Effector memory CD4-positive, alpha-beta T cell (primary cell): ENCODE measurements around the gene RGS12.

Experiments used
- DNase-seq, 3 donors: peaks; one replicate each; pipeline ENCODE4 v3.0.0-alpha.2; 2020
- H3K27ac ChIP-seq: 2 replicates; pipeline ENCODE4 v1.7.0; 2013; ENCODE audit warnings: mild to moderate bottlenecking, low read length, moderate library complexity; ENCODE audit not compliant: insufficient read depth, poor library complexity, severe bottlenecking
- H3K27me3 ChIP-seq: replicated peaks from 2 replicates; pipeline ENCODE4 v1.7.0; 2013; ENCODE audit warnings: mild to moderate bottlenecking, low read length; ENCODE audit not compliant: insufficient read depth, control insufficient read depth, poor library complexity, severe bottlenecking
- H3K36me3 ChIP-seq: 2 replicates; pipeline ENCODE4 v1.7.0; 2013; ENCODE audit warnings: mild to moderate bottlenecking, low read length, moderate library complexity; ENCODE audit not compliant: control insufficient read depth, insufficient read depth
- H3K4me1 ChIP-seq: 2 replicates; pipeline ENCODE4 v1.7.0; 2013; ENCODE audit warnings: low read length, mild to moderate bottlenecking; ENCODE audit not compliant: control insufficient read depth, insufficient read depth, poor library complexity, severe bottlenecking
- H3K4me3 ChIP-seq: 2 replicates; pipeline ENCODE4 v1.7.0; 2013; ENCODE audit warnings: low read length, low read depth, mild to moderate bottlenecking; ENCODE audit not compliant: insufficient read depth, poor library complexity, severe bottlenecking
- H3K9me3 ChIP-seq: 2 replicates; pipeline ENCODE4 v1.7.0; 2013; ENCODE audit warnings: mild to moderate bottlenecking, low read length, moderate library complexity; ENCODE audit not compliant: control insufficient read depth

Gene RGS12

GRCh38 chr4:3263876-3264193 is 29.0 kb upstream of the RGS12 start:
- Histone ChIP-seq H3K4me3 (no peak overlapping the region), H3K9me3 (no peaks in the 10 kb centered on the region), H3K4me1 (no peaks in the 10 kb centered on the region)

GRCh38 chr4:3266076-3266475 is 26.7 kb upstream of the RGS12 start:
- H3K4me1 ChIP-seq: no peaks in the 10 kb centered on the region
- H3K4me3 ChIP-seq: no peak overlapping the region
- no peaks in the 10 kb centered on the region for H3K27me3 ChIP-seq
- H3K9me3 ChIP-seq: no peaks in the 10 kb centered on the region
- H3K27ac ChIP-seq: no peak overlapping the region
- no peak for DNase-seq
- H3K36me3 ChIP-seq: no peaks in the 10 kb centered on the region

More at GRCh38 chr4:3263876-3264193, 29.0 kb upstream of the RGS12 start:
- DNase-seq: no peak
- Histone ChIP-seq H3K27me3 (no peaks in the 10 kb centered on the region), H3K27ac (no peak overlapping the region), H3K36me3 (no peaks in the 10 kb centered on the region)

- Histone ChIP-seq H3K4me1 (no peaks in the 10 kb centered on the region), H3K27ac (no peak overlapping the region), H3K4me3 (no peak overlapping the region), H3K9me3 (no peaks in the 10 kb centered on the region), H3K36me3 (no peaks in the 10 kb centered on the region), H3K27me3 (no peaks in the 10 kb centered on the region)
- DNase-seq: no peak
Measured at GRCh38 chr4:3267576-3268394, 25.0 kb upstream of the RGS12 start.

- DNase-seq: no peak
- Histone ChIP-seq H3K4me3 (no peak overlapping the region), H3K4me1 (no peaks in the 10 kb centered on the region), H3K9me3 (no peaks in the 10 kb centered on the region), H3K36me3 (no peaks in the 10 kb centered on the region), H3K27ac (no peak overlapping the region), H3K27me3 (no peaks in the 10 kb centered on the region)
Measured at GRCh38 chr4:3268395-3269104, 24.3 kb upstream of the RGS12 start.

GRCh38 chr4:3269105-3269927 is 23.5 kb upstream of the RGS12 start:
- no peaks in the 10 kb centered on the region for H3K36me3 ChIP-seq
- no peaks in the 10 kb centered on the region for H3K4me1 ChIP-seq
- no peaks in the 10 kb centered on the region for H3K27me3 ChIP-seq
- no peak for DNase-seq
- no peak overlapping the region for H3K27ac ChIP-seq
- no peak overlapping the region for H3K4me3 ChIP-seq
- H3K9me3 ChIP-seq: no peaks in the 10 kb centered on the region

- Histone ChIP-seq H3K4me3 (no peak overlapping the region), H3K9me3 (no peaks in the 10 kb centered on the region), H3K36me3 (no peaks in the 10 kb centered on the region), H3K4me1 (no peaks in the 10 kb centered on the region), H3K27me3 (no peaks in the 10 kb centered on the region), H3K27ac (no peak overlapping the region)
- no peak for DNase-seq
Measured at GRCh38 chr4:3269991-3270611, 22.7 kb upstream of the RGS12 start.

- DNase-seq: no peak
- H3K27ac ChIP-seq: no peak overlapping the region
- no peaks in the 10 kb centered on the region for H3K4me1 ChIP-seq
- H3K9me3 ChIP-seq: no peaks in the 10 kb centered on the region
- no peaks in the 10 kb centered on the region for H3K27me3 ChIP-seq
- H3K4me3 ChIP-seq: no peak overlapping the region
- H3K36me3 ChIP-seq: no peaks in the 10 kb centered on the region
Measured at GRCh38 chr4:3271131-3271530, 21.7 kb upstream of the RGS12 start.

GRCh38 chr4:3276986-3277385 is 15.8 kb upstream of the RGS12 start:
- Histone ChIP-seq H3K4me3 (no peak overlapping the region), H3K27ac (no peak overlapping the region), H3K9me3 (no peaks in the 10 kb centered on the region), H3K4me1 (no peaks in the 10 kb centered on the region), H3K27me3 (no peaks in the 10 kb centered on the region), H3K36me3 (no peaks in the 10 kb centered on the region)
- no peak for DNase-seq

- DNase-seq: no peak
Measured at GRCh38 chr4:3280466-3280865, 12.4 kb upstream of the RGS12 start.

More at GRCh38 chr4:3280466-3280865, 12.4 kb upstream of the RGS12 start:
- Histone ChIP-seq H3K36me3 (no peaks in the 10 kb centered on the region), H3K27me3 (no peaks in the 10 kb centered on the region), H3K4me3 (no peak overlapping the region), H3K9me3 (no peaks in the 10 kb centered on the region), H3K4me1 (no peaks in the 10 kb centered on the region), H3K27ac (no peak overlapping the region)
